Umbilical cord (tissue), 2 donors: Measurements from ENCODE around the gene RASL11A. TPM values are rescaled to one million over a fixed set of nuclear protein-coding genes. Genes with fewer than 3 reads are reported as not detected.
"Not testable (repeated sequence)": the region's sequence is repeated elsewhere in the genome, so short reads cannot be mapped to it uniquely, and the experiment has no call there.

Experiments
- DNase-seq: peaks from one replicate; pipeline ENCODE4 v3.0.0-alpha.2; 2015; ENCODE audit warnings: low spot score
- total RNA-seq: library from RNA; depleted of rRNA; stranded (reverse); fragments of >200 nt; gene quantifications from one replicate; pipeline ENCODE4 v1.2.3, GENCODE V29; 2014; ENCODE audit warnings: low replicate concordance; ENCODE audit not compliant: insufficient read depth

The RASL11A gene
- total RNA-seq, 1 donor from 2014 or later, result 25.5 TPM

DNA sequence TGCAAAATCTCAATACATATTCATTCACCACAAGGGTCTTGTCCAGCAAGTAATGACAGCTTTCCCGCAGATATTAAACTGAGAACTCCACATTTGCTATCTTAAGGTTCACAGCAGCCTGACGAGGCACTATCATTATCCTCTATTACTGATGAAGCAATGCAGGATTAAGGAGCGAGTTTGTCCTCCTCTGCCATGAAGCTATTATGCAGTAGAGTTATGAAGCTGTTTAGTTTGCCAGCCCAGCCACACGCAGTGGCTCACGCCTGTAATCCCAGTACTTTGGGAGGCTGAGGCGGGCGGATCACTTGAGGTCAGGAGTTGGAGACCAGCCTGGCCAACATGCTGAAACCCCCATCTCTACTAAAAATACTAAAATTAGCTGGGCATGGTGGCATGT is 29.8 kb downstream of the RASL11A start:
- peak; percentile 17 for DNase-seq

DNA sequence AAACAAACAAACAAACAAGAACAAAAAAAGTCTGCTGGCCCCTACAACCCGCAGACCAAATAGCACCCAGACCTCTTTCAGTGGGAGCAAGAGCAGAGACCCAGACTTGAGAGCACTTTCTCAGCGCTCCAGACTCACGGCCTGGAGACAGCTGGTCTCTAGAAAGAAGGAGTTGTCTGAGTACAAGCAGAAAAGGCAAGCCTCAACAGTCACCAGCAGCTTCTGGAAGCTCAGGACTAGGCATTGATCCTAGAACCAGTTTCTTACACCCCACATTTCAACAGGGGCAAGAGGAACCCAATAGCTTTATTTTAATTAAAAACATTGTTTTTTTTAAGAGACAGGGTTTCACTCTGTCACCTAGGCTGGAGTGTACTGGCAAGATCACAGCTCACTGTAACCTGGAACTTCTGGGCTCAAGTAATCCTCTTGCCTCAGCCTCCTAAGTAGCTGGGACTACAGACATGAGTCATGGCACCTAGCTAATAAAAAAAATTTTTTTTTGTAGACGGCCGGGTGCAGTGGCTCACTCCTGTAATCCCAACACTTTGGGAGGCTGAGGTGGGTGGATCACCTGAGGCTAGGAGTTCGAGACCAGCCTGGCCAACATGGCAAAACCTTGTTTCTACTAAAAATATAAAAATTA is 30.4 kb downstream of the RASL11A start:
- no peak for DNase-seq

DNA sequence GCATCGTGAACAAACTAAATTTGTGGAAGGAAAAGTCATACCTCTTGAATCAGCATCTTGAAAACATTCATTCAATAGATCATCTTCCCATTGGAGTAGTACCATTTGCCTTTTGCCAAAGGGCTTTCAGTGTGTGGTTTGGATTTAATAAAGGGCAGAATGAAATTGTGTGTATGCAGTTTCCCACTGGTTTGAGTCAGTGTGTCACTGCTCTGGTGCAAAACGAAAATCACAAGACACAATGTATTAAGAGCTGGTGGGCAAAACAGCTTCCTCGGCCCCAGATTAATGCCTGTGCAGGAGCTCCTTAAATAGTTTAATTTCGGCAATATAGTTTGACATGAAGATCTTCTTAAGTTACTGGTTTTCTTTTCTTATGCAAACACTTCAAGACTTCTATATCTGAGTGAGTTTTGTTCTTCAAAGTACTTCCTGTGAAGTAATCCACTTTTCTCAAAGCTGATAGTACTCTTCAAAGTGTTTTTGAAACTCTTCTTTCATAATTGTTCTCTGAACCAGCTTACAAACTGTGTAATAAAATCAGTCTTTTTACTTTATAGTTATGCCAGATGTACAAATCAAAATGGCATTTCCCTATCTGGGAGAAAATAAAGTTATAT is 32.1 kb downstream of the RASL11A start:
- no peak for DNase-seq

- DNase-seq, result no peak
Observed at GRCh38 chr13:27304099-27304498, 33.5 kb downstream of the RASL11A start.

DNA sequence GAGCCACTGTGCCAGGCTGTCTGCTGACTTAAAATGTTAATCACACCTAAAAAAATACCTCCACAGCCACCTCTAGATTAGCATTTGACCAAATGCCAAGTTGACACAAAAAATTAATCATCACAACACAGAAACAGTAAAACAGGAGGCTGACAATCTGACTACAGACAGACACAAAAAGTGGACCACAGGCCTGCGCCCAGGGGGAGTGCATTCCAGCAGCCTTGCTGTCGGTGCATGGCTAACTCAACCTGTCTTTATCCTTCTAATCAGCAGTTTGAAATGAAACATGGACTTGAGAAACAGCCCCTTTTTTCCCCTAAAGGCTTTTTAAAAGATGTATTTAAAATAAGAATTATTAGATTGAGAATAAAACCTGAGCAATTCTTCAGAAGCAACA is 34.0 kb downstream of the RASL11A start:
- DNase-seq, result no peak

GRCh38 chr13:27306364-27306763 is 35.7 kb downstream of the RASL11A start:
- DNase-seq, result no peak

- no peak for DNase-seq
Observed at GRCh38 chr13:27308941-27309340, 38.3 kb downstream of the RASL11A start.

- no peak for DNase-seq
Observed at GRCh38 chr13:27309401-27309958, 38.9 kb downstream of the RASL11A start.

DNA sequence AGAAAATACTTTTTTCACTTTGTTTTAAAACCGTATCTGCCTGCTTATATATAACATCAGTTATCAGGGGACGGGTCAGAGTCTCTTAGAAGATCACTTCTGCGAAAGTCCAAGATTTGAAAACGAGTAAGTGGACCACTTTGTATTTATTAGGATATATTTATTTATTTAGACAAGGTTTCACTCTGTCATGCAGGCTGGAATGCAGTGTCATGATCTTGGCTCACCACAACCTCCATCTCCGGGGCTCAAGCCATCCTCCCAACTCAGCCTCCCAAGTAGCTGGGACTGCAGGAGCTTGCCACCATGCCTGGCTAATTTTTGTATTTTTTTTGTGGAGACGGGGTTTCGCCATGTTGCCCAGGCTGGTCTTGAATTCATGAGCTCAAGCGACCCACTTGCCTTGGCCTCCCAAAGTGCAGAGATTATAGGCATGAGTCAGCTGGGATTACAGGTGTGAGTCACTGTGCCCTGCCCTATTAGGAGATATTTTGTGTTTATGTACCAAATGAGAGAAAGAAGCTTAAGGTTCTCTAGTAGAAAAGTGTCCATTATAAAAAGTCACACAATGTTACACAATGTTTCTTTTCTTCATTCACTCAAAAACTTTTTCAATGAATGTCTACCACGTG is 39.5 kb downstream of the RASL11A start:
- no peak for DNase-seq

GRCh38 chr13:27310946-27311345 is 40.3 kb downstream of the RASL11A start:
- no peak for DNase-seq

- no peak for DNase-seq
Observed at GRCh38 chr13:27311518-27312210, 41.0 kb downstream of the RASL11A start.

GRCh38 chr13:27313770-27314169 is 43.1 kb downstream of the RASL11A start:
- no peak for DNase-seq

- no peak for DNase-seq
Observed at GRCh38 chr13:27319404-27319803, 48.8 kb downstream of the RASL11A start.

GRCh38 chr13:27321468-27322431 is 51.1 kb downstream of the RASL11A start:
- no peak for DNase-seq

DNA sequence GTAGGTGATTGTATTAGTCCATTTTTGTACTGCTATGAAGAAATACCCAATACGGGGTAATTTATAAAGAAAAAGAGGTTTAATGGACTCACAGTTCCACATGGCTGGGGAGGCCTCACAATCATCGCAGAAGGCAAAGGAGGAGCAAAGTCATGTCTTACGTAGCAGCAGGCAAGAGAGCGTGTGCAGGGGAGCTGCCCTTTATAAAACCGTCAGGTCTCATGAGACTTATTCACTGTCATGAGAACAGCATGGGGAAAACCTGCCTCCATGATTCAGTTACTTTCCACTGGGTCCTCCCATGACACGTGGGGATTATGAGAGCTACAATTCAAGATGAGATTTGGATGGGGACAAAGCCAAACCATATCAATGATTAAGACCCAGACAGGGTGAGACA is 51.8 kb downstream of the RASL11A start:
- not testable (repeated sequence) for DNase-seq

Other genes starting within 250 kb of the RASL11A start
- 52.2 TPM for gene USP12, start 99.0 kb upstream of the RASL11A start, total RNA-seq
- 660 TPM for gene RPL21, start 19.3 kb upstream of the RASL11A start, total RNA-seq
- 79.7 TPM for gene GTF3A, start 153.8 kb downstream of the RASL11A start, total RNA-seq
- 40.9 TPM for gene MTIF3, start 179.7 kb downstream of the RASL11A start, total RNA-seq